ENCODE results near the gene ERAP2.
"Not testable (repeated sequence)": the region's sequence is repeated elsewhere in the genome, so short reads cannot be mapped to it uniquely, and the experiment has no call there.

ERAP2 gene

GRCh38 chr5:96876292-96876850, at the start of gene ERAP2:
Gene ERAP2, plus strand, starts transcription at chr5:96876500. Its CDS starts 3,186 bp downstream, at chr5:96879686.
- DNase-seq: no peak

- DNase-seq: no peak
These were observed 47.0 kb upstream of the ERAP2 start for GRCh38 chr5:96829297-96829696.

- DNase-seq: no peak
These were observed 42.3 kb upstream of the ERAP2 start for GRCh38 chr5:96834016-96834415.

- no peak for DNase-seq
These were observed 40.5 kb upstream of the ERAP2 start for GRCh38 chr5:96835791-96836191.

- DNase-seq: no peak
These were observed 39.5 kb upstream of the ERAP2 start for GRCh38 chr5:96836817-96837216.

GRCh38 chr5:96837303-96837702, 39.0 kb upstream of the ERAP2 start:
- no peak for DNase-seq

- DNase-seq: no peak
These were observed 37.9 kb upstream of the ERAP2 start for GRCh38 chr5:96838201-96839070.

- DNase-seq: no peak
These were observed 37.2 kb upstream of the ERAP2 start for GRCh38 chr5:96839071-96839592.

- not testable (repeated sequence) for DNase-seq
These were observed 34.4 kb upstream of the ERAP2 start for GRCh38 chr5:96841931-96842330.

- no peak for DNase-seq
These were observed 33.2 kb upstream of the ERAP2 start for GRCh38 chr5:96843140-96843539.

- no peak for DNase-seq
These were observed 31.8 kb upstream of the ERAP2 start for GRCh38 chr5:96844481-96844990.

GRCh38 chr5:96851312-96852062, 24.8 kb upstream of the ERAP2 start:
- DNase-seq: no peak

GRCh38 chr5:96852759-96853158, 23.5 kb upstream of the ERAP2 start:
- no peak for DNase-seq

GRCh38 chr5:96854067-96854466, 22.2 kb upstream of the ERAP2 start:
- no peak for DNase-seq

- DNase-seq: no peak
These were observed 21.0 kb upstream of the ERAP2 start for GRCh38 chr5:96855031-96855872.

GRCh38 chr5:96856371-96856770, 19.9 kb upstream of the ERAP2 start:
- DNase-seq: no peak

- DNase-seq: no peak
These were observed 18.8 kb upstream of the ERAP2 start for GRCh38 chr5:96857454-96857853.

GRCh38 chr5:96857924-96858323, 18.4 kb upstream of the ERAP2 start:
- DNase-seq: no peak

GRCh38 chr5:96859375-96859774, 16.9 kb upstream of the ERAP2 start:
- no peak for DNase-seq

GRCh38 chr5:96861076-96861475, 15.2 kb upstream of the ERAP2 start:
- DNase-seq: no peak

GRCh38 chr5:96863114-96863513, 13.2 kb upstream of the ERAP2 start:
- DNase-seq: no peak

GRCh38 chr5:96863949-96864584, 12.2 kb upstream of the ERAP2 start:
- no peak for DNase-seq

Measured in activated effector memory CD4-positive, alpha-beta T cell treated with anti-CD3 and anti-CD28 coated beads, Interleukin-2, amount 50 U/mL, for 16 hours (primary cell).